NCI-H1092 (cell line): ENCODE measurements around the gene FRAT1.
"Not testable (repeated sequence)": the region's sequence is repeated elsewhere in the genome, so short reads cannot be mapped to it uniquely, and the experiment has no call there.

Experiments
- DNase-seq: peaks from one replicate; lab custom pipeline; 2025; lab: John Stamatoyannopoulos, UW

FRAT1 gene, protein sequence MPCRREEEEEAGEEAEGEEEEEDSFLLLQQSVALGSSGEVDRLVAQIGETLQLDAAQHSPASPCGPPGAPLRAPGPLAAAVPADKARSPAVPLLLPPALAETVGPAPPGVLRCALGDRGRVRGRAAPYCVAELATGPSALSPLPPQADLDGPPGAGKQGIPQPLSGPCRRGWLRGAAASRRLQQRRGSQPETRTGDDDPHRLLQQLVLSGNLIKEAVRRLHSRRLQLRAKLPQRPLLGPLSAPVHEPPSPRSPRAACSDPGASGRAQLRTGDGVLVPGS

DNA sequence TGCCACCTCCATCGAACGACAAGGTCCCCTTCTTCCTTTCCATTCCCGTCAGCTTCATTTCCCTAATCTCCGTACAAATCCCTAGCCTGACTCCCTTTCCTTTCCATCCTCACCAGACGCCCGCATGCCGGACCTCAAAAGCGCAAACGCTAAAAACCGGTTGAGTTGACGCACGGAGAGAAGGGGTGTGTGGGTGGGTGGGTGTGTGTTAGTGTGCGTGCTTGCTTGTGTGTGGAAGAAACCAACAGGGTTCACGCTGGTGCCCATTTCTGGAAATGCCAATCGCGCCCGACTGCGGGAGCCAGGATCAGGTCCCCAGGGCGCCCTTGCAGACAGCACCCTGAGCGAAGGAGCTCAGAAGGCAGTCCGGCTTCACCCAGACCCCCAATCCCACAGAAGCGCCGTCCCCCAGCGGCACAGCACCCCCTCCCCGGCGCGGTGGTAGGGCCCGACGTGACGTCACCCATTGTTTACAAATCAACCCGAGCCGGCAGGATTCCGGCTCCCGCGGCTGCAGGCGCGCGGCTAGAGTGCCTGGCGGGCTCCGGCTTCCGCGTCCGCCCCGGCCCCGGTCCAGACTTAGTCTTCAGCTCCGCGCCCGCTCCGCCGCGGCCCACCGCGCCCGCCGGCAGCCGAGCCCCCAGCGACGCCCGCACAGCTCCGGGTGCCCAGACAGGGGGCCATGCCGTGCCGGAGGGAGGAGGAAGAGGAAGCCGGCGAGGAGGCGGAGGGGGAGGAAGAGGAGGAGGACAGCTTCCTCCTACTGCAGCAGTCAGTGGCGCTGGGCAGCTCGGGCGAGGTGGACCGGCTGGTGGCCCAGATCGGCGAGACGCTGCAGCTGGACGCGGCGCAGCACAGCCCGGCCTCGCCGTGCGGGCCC lies at the start of gene FRAT1:
FRAT1 (plus strand) TSS at position 500 of the 880 bp plus-strand sequence; CDS start at position 683, 183 bp downstream.
- DNase-seq = peak; percentile 66

DNA sequence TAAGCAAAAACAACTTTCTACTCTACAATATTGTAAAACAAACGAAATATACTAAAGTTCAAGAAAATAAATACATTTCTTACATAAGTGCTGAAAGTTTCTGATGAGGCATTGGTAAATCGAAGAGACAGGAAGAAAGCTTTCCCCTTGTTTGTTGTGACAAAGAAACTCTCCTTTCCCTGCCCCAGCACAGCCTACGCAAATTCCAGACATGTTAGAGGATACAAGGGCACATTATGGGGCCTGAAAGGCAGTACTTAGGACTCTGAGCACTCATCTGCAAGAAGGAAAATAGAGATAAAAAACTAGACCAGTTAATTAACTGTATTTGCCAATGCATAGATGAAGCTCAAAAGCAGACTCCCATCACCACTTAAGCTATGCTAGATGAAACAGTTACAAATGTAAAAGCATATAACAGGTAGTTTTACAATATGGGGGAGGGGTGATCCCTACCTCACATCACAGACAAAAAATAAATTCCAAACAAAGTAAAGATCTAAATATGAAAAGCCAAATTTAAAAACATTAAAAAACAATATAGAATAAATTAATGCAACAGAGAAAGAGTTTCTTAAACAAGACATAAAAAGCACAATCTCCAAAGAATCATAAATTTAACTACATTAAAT lies 48.4 kb upstream of the FRAT1 start:
- DNase-seq = no peak

GRCh38 chr10:97273700-97274099 lies 45.4 kb upstream of the FRAT1 start:
- no peak for DNase-seq

DNA sequence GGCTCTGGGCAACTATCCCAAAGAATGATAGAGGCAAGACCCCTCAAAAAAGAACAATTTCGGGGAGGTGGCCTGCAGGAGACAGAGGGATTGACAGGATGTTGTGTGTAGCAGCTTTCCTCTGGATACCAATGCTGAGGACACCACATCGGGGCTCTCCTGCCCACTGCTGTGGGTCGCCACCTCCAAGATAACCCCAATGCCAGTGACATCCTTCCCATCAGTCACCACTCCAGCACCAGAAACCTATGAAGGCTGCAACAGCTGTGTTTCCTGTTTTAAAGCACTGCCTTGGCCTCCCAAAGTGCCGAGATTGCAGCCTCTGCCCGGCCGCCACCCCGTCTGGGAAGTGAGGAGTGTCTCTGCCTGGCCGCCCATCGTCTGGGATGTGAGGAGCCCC lies 44.2 kb upstream of the FRAT1 start:
- no peak for DNase-seq

DNA sequence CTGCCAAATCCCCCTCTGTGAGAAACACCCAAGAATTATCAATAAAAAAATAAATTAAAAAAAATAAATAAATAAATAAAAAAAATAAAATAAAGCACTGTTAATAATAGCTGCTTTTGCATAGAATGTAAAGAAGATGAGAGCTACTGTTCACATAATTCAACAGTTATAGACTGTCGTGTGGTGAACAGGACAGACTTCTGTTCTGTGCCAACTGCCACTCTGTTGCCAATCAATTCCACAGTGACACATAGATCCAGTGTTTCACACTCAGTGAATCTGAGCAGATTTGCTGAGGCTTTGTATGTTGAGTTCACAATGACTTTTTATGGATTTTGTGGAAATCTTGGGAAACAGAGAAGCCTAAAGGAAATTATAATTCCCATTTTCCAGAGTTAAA lies 41.5 kb upstream of the FRAT1 start:
- no peak for DNase-seq

GRCh38 chr10:97278491-97278989 lies 40.5 kb upstream of the FRAT1 start:
- peak; percentile 8 for DNase-seq

DNA sequence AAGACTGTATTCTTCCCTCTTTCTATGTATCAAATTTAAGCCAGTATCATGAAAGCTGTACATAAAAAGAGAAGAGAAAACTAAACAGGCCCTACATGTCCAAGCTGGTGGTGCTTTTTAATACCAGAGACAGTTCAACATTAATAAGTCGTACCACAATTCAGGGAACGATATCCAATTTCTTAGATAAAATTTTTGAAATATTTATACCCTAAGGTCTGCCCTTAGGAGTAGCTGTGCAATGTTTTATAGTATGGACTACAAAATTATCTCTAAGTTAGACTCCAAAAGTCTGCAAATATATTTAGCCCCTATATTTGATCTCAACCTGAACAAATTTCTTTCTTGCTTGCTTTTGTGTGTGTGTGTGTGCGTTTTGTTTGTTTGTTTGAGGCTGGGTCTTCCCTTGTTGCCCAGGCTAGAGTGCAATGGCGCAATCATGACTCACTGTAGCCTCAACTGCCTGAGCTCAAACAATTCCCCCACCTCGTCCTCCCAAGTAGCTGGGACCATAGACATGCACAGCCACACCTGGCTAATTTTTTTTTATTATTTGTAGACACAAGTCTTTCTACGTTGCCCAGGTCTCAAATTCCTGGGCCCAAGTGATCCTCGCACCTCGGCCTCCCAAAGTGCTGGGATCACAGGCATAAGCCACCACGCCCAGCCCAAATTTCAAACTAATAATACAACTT lies 39.8 kb upstream of the FRAT1 start:
- DNase-seq = no peak

DNA sequence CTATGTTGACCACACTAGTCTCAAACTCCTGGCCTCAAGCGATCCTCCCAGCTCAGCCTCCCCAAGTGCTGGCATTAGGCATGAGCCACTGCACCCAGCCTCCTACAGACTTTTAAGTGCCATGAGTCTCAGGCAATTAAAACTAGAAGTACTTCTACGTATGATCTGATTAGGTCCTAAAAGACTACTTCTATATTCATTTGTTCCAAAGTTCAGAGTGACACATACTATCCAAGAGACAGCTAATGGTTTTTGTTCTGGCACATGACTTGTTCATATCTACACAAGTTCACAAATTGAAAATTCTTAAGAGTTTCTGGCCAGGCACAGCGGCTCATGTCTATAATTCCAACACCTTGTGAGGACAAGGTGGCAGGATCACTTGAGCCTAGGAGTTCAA lies 38.3 kb upstream of the FRAT1 start:
- DNase-seq = no peak

GRCh38 chr10:97290076-97290475 lies 29.0 kb upstream of the FRAT1 start:
- not testable (repeated sequence) for DNase-seq

DNA sequence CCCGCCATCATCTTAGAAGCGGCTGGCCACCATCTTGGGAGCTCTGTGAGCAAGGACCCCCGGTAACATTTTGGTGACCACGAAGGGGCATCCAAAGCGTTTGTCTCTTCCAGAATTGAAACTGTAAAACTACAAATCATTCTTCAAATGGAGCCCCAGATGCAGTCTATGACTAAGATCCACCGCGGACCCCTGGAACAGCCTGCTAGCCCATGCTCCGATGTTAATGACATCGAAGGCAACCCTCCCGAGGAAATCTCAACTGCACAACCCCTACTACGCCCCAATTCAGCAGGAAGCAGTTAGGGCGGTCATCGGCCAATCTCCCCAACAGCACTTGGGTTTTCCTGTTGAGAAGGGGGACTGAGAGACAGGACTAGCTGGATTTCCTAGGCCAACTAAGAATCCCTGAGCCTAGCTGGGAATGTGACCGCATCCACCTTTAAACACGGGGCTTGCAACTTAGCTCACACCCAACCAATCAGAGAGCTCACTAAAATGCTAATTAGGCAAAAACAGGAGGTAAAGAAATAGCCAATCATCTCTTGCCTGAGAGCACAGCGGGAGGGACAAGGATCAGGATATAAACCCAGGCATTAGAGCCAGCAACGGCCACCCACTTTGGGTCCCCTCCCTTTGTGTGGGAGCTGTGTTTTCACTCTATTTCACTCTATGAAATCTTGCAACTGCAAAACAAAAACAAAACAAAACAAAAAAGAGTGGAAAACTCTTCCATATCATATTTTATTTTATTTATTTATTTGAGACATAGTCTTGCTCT lies 28.3 kb upstream of the FRAT1 start:
- DNase-seq = not testable (repeated sequence)

DNA sequence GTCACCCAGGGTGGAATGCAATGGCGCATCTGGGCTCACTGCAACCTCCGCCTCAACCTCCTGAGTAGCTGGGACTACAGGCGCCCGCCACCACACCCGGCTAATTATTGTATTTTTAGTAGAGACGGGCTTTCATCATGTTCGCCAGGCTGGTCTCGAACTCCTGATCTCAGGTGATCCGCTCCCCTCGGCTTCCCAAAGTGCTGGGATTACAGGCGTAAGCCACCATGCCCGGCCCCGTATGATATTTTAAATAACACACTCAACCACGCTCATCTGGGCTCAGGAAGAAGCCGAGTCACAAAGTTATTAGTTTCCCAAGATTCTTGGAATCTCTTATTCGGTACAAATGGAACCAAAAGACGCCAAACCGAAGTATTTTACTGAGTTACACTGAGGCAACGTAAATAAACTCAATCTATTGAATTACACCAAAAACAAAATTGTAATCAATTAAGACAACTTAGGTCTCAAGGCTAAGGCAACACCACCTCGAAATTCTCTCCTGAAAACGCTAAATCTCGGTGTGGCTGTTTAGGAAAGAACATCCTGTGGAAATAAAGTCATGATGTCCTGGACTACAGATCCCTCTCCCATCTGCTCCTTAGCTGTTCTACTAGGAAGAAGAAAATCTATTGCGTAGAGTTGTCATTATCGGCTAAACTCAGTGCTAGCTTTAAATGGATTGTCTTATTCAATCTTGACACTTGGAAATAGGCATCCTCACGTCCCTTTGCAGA lies 27.5 kb upstream of the FRAT1 start:
- no peak for DNase-seq

DNA sequence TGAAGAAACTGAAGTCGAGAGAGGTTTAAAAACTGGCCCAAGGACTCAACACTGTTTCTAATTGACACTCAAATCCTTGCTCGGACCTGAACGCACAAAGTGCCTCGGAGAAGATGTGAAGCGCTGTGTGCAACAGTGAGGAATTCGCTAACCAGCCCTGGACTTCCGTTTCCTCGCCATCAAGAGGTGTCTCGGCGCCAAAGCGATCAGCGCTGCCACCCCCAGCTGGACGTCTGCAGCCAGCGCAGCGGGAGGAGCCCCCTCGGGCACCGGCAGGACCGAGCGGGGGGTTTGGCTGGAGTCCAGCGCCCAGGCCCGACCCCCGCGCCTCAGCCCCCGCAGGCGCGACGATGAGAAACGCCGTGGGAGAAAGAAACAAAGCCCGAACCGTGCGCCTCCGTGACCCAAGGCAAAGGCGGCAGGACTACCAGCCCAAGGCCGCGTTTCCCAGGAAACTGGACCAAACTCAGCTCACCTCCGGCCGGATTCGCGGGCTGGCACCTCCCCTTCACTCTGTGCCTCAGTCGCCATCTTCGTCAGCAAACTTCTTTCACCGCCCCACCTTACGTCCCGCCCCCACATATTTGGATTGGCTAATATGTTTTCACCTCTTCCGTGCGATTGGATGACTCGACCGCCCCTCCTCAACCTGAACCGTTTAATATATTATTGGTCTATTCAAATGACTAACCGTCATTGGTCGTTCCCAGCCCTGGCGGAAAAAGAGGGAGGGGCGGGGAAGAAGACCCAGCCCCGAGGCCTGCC lies 26.8 kb upstream of the FRAT1 start, which contains the start of gene ARHGAP19:
ARHGAP19 (minus strand) TSS at position 541 of the 765 bp plus-strand sequence; CDS start at position 531, 10 bp downstream.
- peak; percentile 96 for DNase-seq

DNA sequence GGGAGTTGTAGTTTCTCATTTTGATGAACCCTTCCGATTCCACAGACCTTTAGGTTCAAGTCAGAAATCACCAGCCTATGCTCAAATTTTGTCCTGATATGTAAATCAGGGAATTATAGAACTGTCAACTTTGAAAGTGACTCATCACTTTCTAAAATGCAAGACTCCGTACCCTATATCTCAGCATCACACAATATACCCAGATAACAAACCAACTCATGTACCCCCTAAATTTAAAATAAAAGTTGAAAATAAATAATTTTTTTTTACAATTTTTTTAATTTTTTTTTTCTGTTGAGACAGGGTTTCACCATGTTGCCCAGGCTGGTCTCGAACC lies 26.2 kb upstream of the FRAT1 start:
- no peak for DNase-seq

- no peak for DNase-seq
These were observed 21.4 kb upstream of the FRAT1 start for GRCh38 chr10:97297556-97298222.

DNA sequence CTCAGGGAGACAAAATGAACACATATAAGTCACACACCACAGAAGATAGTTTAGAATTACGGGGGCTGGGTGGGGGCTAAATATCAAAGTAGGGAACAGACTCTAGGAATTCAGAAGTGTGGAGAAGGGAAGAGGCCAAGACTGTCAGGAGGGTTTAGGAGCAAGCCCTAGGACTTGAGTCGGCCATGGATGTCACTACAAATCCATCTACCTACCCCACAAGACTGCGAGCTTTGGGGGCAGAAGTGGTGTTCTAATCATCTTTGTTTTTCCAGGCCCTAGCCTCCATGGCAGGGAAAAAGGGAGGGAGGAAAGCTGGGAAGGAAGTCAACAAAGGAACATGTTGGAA lies 20.9 kb upstream of the FRAT1 start:
- DNase-seq = no peak

DNA sequence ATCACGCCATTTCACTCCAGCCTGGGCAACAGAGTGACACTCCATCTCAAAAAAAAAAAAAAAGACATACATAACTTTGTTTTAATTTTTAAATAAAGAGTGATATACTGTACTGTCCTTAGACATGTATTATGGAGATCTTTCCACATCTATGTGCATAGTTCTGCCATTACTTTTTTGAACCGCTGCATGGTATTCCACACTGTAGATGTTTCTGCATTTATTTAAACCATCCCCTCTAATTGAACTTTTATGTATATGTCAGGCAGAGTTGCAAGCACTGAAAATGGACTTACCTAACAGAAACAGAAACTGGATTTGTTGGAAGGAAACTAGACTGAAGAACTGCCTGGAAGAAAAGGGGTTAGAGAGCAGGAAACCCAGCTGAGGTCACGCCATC lies 18.1 kb upstream of the FRAT1 start:
- DNase-seq = no peak

- DNase-seq = no peak
These were observed 16.8 kb upstream of the FRAT1 start for GRCh38 chr10:97302088-97302791.

DNA sequence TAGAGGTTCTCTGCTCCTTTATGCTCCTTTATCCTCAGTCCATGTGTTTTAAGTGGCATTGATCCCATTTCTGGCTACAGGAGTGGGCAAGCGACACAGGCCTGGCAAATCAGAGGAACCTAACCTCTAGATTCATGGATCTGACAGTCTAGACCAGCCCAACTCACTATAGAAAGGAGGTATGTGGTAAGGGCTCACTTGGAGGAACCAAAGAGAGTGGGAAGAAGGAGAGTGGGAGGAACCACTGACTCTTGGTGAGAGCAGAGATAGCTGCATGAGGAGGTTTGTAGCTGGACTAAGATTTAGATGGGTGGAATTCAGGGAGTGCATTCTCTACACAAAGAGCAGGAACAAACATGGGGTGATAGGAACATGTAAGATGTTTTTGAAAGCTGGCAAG lies 11.6 kb upstream of the FRAT1 start:
- DNase-seq = no peak
